Hematopoietic multipotent progenitor cell treated with erythropoietin and hydrocortisone succinate and interleukin-3 and kit ligand, for 8 days (in vitro differentiated cells): ENCODE data around the gene UBIAD1.
"Not testable (repeated sequence)": the region's sequence is repeated elsewhere in the genome, so short reads cannot be mapped to it uniquely, and the experiment has no call there.

Source experiments
- DNase-seq: peaks from one replicate; pipeline ENCODE4 v3.0.0-alpha.2; 2015

The UBIAD1 gene

GRCh38 chr1:11280719-11281376 lies 7.8 kb downstream of the UBIAD1 start:
- no peak for DNase-seq

GRCh38 chr1:11281518-11282331 lies 8.7 kb downstream of the UBIAD1 start:
- DNase-seq, result no peak

GRCh38 chr1:11283151-11283550 lies 10.2 kb downstream of the UBIAD1 start:
- no peak for DNase-seq

- no peak for DNase-seq
Measured at GRCh38 chr1:11284784-11285183, 11.8 kb downstream of the UBIAD1 start.

- peak; percentile 31 for DNase-seq
Measured at GRCh38 chr1:11285883-11286734, 13.1 kb downstream of the UBIAD1 start.

- DNase-seq, result no peak
Measured at GRCh38 chr1:11286735-11287410, 13.9 kb downstream of the UBIAD1 start.

GRCh38 chr1:11289064-11289463 lies 16.1 kb downstream of the UBIAD1 start:
- DNase-seq, result no peak

GRCh38 chr1:11291049-11291448 lies 18.1 kb downstream of the UBIAD1 start:
- no peak for DNase-seq

- DNase-seq, result no peak
Measured at GRCh38 chr1:11293856-11294255, 20.9 kb downstream of the UBIAD1 start.

GRCh38 chr1:11294951-11295350 lies 22.0 kb downstream of the UBIAD1 start:
- DNase-seq, result no peak

- DNase-seq, result no peak
Measured at GRCh38 chr1:11295905-11296304, 22.9 kb downstream of the UBIAD1 start.

GRCh38 chr1:11297774-11298173 lies 24.8 kb downstream of the UBIAD1 start:
- DNase-seq, result not testable (repeated sequence)

GRCh38 chr1:11298390-11299224 lies 25.6 kb downstream of the UBIAD1 start:
- peak; percentile 94 for DNase-seq

GRCh38 chr1:11299225-11299574 lies 26.2 kb downstream of the UBIAD1 start:
- DNase-seq, result no peak

- DNase-seq, result no peak
Measured at GRCh38 chr1:11301601-11302000, 28.6 kb downstream of the UBIAD1 start.

GRCh38 chr1:11302366-11302765 lies 29.4 kb downstream of the UBIAD1 start:
- DNase-seq, result no peak

- not testable (repeated sequence) for DNase-seq
Measured at GRCh38 chr1:11305516-11305915, 32.5 kb downstream of the UBIAD1 start.

GRCh38 chr1:11307852-11308251 lies 34.9 kb downstream of the UBIAD1 start:
- no peak for DNase-seq

- no peak for DNase-seq
Measured at GRCh38 chr1:11308699-11309224, 35.8 kb downstream of the UBIAD1 start.

GRCh38 chr1:11309385-11309784 lies 36.4 kb downstream of the UBIAD1 start:
- no peak for DNase-seq
